GM21360 (cell line): ENCODE data around the gene SEMA4B.
A peak's percentile ranks its signal among the peaks of the same experiment; 100 is the strongest.
"Not testable (repeated sequence)": the region's sequence is repeated elsewhere in the genome, so short reads cannot be mapped to it uniquely, and the experiment has no call there.

Experiments
- ATAC-seq: cut with Tn5 transposase; IDR thresholded peaks from one replicate; pipeline ENCODE4 v1.9.1; 2021; ENCODE audit warnings: mild to moderate bottlenecking, moderate library complexity; ENCODE audit not compliant: unreplicated experiment

SEMA4B gene

GRCh38 chr15:90181776-90182175, 19.4 kb upstream of the SEMA4B start:
- ATAC-seq = no peak

DNA sequence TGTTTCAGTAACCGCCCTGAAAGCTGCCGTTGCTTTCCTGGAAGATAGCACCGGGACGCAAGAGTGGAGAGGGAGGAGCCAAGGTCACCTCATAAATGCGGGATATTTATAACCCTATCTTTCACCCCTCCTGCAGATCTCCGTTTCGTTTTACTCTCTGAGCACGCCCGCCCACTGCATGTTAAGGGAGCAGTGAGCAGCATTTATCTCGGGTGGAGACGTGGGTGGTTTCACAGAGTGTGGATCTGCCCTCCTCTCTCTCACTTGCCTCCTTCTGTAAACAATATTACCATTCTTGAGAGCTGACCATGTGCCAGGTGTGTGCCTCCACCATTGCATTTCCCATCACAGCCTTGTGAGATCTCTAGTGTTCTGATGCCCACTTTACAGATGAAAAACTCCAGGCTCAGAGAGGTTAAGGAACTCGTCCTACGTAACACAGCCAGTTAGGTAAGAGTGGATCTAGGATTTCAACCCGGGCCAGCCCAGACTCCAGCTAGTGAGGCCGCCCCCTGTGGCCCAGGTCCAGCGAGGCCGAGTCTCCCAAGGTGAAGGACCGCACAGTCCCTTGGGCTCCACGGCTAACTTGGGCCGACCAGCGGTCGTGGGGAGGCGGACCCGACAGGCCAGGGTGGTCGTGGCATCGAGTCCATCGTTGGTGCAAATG, 16.9 kb upstream of the SEMA4B start:
- peak; percentile 60 for ATAC-seq

DNA sequence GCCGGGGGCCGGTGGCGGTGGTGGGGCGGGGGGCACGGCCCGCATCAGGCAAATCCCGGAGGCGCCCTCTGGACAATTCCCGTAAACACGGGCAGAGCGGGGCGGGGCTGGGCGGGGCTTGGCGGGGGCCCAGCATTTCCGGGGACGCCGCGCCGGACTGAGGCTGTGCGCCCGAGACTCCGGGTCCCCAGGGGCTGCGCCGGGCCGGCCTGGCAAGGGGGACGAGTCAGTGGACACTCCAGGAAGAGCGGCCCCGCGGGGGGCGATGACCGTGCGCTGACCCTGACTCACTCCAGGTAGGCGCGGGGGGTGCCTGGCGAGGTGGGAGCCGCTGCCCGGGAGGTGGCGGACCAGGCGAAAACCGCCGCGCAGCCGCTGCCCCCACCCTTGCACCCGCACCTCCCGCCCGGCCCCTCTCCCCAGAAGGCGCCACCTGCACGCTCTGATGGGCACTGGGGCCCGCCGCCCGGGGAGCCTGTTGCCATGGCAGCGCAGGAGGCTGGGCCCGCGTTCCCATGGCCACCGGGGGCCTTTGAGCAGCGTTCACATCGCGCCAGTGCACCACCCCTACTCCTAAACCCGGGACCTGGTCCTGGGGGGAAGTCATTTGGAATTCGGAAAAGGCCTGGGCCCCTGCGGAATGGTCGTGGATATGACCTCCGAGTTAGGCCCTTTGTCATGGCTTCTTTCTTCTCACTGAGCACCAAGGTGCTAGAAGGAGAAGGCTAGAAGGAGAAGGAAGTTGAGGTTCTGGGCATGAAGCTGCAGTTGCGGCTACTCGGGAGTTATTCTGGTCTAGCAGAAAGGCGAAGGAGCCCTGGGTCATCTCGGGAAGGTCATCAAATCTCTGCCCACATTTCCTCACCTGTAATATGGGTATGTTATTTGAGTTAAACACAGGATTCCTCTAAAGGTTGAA, 16.1 kb upstream of the SEMA4B start:
- peak; percentile 58 for ATAC-seq

GRCh38 chr15:90187257-90187868, 13.8 kb upstream of the SEMA4B start:
- no peak for ATAC-seq

- ATAC-seq = not testable (repeated sequence)
Measured at GRCh38 chr15:90188065-90188464, 13.1 kb upstream of the SEMA4B start.

DNA sequence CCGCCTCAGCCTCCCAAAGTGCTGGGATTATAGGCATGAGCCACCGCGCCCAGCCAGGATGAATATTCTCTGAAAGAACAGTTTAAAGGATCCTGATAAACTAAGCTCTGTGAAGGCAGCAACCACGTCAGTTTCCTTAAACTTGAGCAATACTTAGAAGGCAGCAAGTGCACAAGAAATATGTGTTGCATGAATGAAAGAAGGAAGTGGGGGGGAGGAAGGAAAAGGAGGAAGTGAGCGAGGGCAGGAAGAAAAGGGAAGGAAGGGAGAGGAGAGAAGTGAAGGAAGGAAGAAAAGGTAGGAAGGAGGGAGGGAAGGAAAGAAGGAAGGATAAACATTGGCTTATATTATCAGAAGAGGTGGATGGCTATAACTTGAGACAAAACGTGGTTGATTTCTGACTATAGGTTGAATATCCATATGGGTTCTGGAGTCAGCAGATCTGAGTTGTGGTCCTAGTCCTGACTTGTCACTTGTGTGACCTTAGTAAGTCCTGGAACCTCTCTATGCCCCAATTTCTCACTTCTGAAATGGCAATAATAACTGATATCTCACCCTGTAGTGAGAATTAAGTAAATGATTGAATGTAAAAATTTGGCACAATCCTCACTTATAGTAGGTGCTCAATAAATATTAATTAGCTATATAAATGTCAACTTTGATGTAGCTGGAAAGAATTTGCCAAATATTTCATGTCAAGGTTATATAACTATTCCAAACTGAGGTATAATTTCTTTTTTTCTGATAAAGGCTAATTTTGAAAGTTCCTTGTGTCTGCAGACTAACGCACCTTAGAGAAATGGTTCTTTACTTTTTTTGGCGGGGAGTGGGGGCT, 12.0 kb upstream of the SEMA4B start:
- no peak for ATAC-seq

GRCh38 chr15:90189781-90190467, 11.2 kb upstream of the SEMA4B start:
- ATAC-seq = no peak

- ATAC-seq = peak; percentile 39
Measured at GRCh38 chr15:90190606-90191343, 10.4 kb upstream of the SEMA4B start.

DNA sequence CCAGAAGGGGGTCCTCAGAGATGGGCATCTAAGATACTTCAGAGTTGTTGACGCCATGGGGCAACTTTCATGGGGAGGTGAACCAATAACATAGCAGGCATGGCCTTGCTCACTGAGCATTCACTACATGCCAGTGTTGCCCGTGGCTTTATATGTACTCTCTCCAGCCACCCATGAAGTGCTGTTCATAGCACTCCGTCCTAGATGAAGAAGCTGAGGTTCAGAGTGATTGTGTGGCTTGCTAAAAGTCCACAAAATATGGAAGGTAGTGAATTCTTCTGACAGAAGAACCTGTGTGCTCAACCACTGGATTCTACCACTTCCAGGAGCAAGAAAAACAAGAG, 9.8 kb upstream of the SEMA4B start:
- ATAC-seq = peak; percentile 23

DNA sequence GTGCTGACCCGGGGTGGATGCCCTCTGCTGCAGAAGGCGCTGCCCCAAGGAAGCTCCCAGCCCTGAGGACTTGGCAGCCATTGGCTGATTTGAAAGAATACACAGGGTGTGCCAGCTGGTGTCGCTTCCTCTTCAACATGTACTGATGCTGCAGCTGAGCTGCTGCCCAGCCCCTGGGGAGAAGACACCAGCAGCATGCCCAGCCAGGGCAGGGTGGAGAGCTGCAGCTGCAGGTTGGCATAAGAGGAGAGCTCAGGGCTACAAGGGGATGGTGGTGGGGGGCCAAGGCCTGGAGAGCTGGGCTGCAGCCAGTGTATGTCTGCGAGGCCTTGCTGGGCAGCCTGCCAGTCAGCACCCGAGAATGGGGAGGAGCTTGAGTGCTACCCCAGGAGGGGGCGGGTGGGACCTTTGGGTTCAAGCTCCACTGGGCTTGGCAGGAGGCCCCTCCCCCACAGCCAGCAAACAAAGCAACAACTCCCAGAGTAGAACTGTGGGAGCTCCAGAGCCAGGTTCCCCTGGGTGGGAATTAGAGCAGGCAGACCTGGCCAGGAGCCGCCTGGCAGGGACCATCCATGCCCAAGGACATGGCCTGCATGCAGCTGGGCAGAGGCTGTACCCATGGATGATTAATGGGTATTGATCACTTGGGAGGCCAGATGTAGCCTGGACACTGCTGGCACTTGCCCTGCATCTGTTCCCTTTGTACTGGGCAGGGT, 9.2 kb upstream of the SEMA4B start:
- peak; percentile 57 for ATAC-seq

GRCh38 chr15:90192961-90193786, 8.0 kb upstream of the SEMA4B start:
- no peak for ATAC-seq

DNA sequence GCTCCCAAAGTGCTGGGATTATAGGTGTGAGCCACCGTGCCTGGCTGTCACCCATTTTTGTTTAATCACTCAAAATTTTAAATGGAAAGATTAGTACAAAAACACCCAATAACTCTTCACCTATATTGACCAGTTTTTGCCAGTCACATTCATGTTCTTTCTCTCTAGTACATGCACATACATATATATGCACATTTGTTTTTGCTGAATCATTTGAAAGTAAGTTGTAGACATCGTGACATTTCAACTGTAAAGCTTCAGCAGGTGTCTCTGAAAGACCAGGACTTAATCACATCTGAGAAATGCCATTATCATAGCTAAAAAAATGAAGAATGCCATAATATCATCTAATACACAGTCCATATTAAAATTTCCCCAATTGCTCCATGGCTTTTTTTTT, 6.5 kb upstream of the SEMA4B start:
- no peak for ATAC-seq

GRCh38 chr15:90200534-90201129, 498 bp upstream of the SEMA4B start:
- ATAC-seq = peak; percentile 37

DNA sequence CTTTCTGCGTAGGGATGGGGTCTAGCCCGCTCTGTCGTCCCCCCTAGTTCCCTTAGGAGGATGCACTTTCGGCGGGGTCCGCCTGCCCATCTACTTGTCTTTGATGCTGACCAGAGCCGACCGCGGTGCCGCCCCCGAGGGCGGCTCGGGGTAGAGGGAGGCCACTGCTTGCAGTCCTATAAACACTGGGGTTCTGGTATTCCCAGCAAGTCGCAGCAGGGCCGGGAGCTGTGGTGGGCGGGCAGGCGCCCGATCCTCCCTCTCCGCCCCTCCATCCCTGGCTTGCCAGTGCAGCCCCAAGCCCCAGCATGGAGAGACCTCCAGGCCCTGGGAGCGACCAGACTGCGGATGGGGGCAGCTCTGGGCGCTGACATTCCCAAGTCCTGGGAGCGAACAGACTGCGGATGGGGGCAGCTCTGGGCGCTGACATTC, 830 bp downstream of the SEMA4B start:
- no peak for ATAC-seq

DNA sequence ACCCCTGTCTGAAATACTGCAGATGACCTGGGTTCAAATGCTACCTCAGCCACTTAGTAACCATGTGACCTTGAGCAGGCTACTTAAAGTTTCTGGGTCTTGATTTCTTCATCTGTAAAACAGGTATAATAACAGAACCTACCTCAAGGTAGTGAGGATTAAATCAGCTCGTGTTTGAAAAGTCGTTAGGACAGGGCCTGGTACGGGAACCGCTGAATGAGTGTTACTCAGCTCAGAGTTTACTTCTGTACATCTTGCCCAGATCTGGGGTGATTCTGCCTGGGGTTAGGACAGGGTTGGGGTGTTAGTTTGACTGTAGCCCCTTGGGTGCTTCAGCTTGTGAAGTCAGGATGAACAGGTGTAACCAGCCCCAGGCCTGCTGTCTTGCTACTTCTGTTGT, 1.8 kb downstream of the SEMA4B start:
- no peak for ATAC-seq

GRCh38 chr15:90203473-90203872, 2.3 kb downstream of the SEMA4B start:
- no peak for ATAC-seq

DNA sequence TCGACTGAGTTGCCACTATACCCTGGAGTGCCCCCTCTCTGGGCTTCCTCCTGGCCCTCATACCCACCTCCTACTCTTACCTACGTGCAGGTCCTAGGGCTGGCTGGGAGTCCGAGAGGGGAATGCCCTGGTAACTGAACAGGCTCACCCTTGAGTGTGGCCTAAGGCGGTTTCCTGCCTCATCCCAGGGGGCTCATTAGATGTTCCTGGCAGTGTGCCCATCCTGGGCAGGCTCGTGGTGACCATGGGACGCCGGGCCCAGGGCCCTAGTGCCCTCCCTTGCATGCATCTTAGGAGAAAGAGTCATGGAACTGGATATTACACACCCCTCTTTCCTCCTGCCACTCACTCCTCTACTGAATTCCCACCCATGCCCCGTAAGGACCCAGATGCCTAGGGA, 2.8 kb downstream of the SEMA4B start:
- ATAC-seq = no peak
